PC-3 (cell line): ENCODE measurements around the gene MRPL20. TPM values are rescaled to one million over a fixed set of nuclear protein-coding genes. Genes with fewer than 3 reads are reported as not detected.
"Not testable (repeated sequence)": the region's sequence is repeated elsewhere in the genome, so short reads cannot be mapped to it uniquely, and the experiment has no call there.

Source experiments
- ATAC-seq: fragments of 200-7000 bp; cut with Tn5 transposase; 2 replicates; pipeline ENCODE4 v1.9.1; 2020; ENCODE audit warnings: mild to moderate bottlenecking, moderate library complexity
- Bru-seq: library from RNA; stranded (reverse); fragments of 400-500 nt; gene quantifications from one replicate; lab custom pipeline; 2021; lab: Mats Ljungman, UMichigan
- BruChase-seq, 2 experiments: library from RNA; stranded (reverse); fragments of 400-500 nt; gene quantifications; one replicate each; lab custom pipeline; 2021; lab: Mats Ljungman, UMichigan
- BruUV-seq: library from RNA; stranded (reverse); fragments of 400-500 nt; replicated peaks from 2 replicates; lab custom pipeline; 2021; lab: Mats Ljungman, UMichigan
- CTCF ChIA-PET: fragments of 300-600 bp; sonication (Branson Sonifier 250); formaldehyde crosslinking; loops from one replicate; lab custom pipeline; 2022; ENCODE audit warnings: antibody characterized with exemption; lab: Charles Lee
- POLR2A ChIA-PET: fragments of 300-600 bp; sonication (Branson Sonifier 250); formaldehyde crosslinking; loops from one replicate; lab custom pipeline; 2022; ENCODE audit warnings: antibody characterized with exemption; ENCODE audit not compliant: unreplicated experiment; lab: Charles Lee
- DNase-seq: peaks from one replicate; pipeline ENCODE4 v3.0.0-alpha.2; 2015
- H2AFZ ChIP-seq: fragments of 300-600 bp; sonication (generic); 2 replicates; pipeline ENCODE4 v1.6.0; 2016; ENCODE audit warnings: antibody characterized with exemption, low read length
- H3F3A ChIP-seq: fragments of 300-600 bp; sonication (generic); one replicate; pipeline ENCODE4 v1.6.0; 2017; ENCODE audit warnings: antibody characterized with exemption, low read length, control low read depth, mild to moderate bottlenecking; ENCODE audit not compliant: unreplicated experiment
- H3K27ac ChIP-seq: fragments of 300-600 bp; sonication (generic); 2 replicates; pipeline ENCODE4 v1.5.1; 2016; ENCODE audit warnings: mild to moderate bottlenecking, low read length
- H3K27me3 ChIP-seq: fragments of 300-600 bp; sonication (generic); 2 replicates; pipeline ENCODE4 v1.6.1; 2016; ENCODE audit warnings: low read length, mixed read lengths
- H3K36me3 ChIP-seq: fragments of 300-600 bp; sonication (generic); 2 replicates; pipeline ENCODE4 v1.6.1; 2016; ENCODE audit warnings: low read depth, mixed run types, low read length, mixed read lengths
- H3K4me1 ChIP-seq: fragments of 300-600 bp; sonication (generic); 2 replicates; pipeline ENCODE4 v1.5.1; 2016; ENCODE audit warnings: low read length; ENCODE audit not compliant: insufficient read depth
- H3K4me2 ChIP-seq: fragments of 300-600 bp; sonication (generic); 2 replicates; pipeline ENCODE4 v1.6.0; 2016; ENCODE audit warnings: low read length
- H3K4me3 ChIP-seq: fragments of 300-600 bp; sonication (generic); 2 replicates; pipeline ENCODE4 v1.5.1; 2016; ENCODE audit warnings: mild to moderate bottlenecking, low read length, mixed read lengths
- H3K79me2 ChIP-seq: fragments of 300-600 bp; sonication (generic); 2 replicates; pipeline ENCODE4 v1.6.1; 2017; ENCODE audit warnings: low read length, mixed read lengths
- H3K9ac ChIP-seq: fragments of 300-600 bp; sonication (generic); 2 replicates; pipeline ENCODE4 v1.6.0; 2016; ENCODE audit warnings: mild to moderate bottlenecking, low read length
- H3K9me2 ChIP-seq: fragments of 300-600 bp; sonication (generic); replicated peaks from 2 replicates; pipeline ENCODE4 v1.6.1; 2016; ENCODE audit warnings: mixed run types, low read length, mixed read lengths
- H3K9me3 ChIP-seq: fragments of 300-600 bp; sonication (generic); 2 replicates; pipeline ENCODE4 v1.6.1; 2016; ENCODE audit warnings: low read length, mixed read lengths
- H4K20me1 ChIP-seq: fragments of 300-600 bp; sonication (generic); 2 replicates; pipeline ENCODE4 v1.6.1; 2016; ENCODE audit warnings: low read length, mixed read lengths
- EZH2 ChIP-seq: fragments of 300-600 bp; sonication (generic); IDR thresholded peaks from one replicate; pipeline ENCODE4 v1.6.1; 2017; ENCODE audit warnings: antibody characterized with exemption, mild to moderate bottlenecking, low read length; ENCODE audit not compliant: unreplicated experiment
- EZH2phosphoT487 ChIP-seq: fragments of 300-600 bp; sonication (generic); IDR thresholded peaks from 2 replicates; pipeline ENCODE4 v1.6.1; 2018; ENCODE audit warnings: mild to moderate bottlenecking, antibody characterized with exemption, low read length, borderline replicate concordance
- intact Hi-C: fragments of 100-400 bp; cut with micrococcal nuclease; formaldehyde crosslinking; loops from 2 replicates; pipeline ENCODE4 v1.9.0; 2023
- long read RNA-seq: library from polyadenylated mRNA; unstranded; transcript quantifications from one replicate; pipeline ENCODE4 v2.0.0, GENCODE V29; 2021; ENCODE audit not compliant: unreplicated experiment
- total RNA-seq: library from RNA; depleted of rRNA; stranded (reverse); fragments of >200 nt; gene quantifications from 2 replicates; pipeline ENCODE4 v1.2.3, GENCODE V29; 2014; rRNA removed
- TF ChIP-seq, protein P1 (sequence below): fragments of 300-600 bp; sonication (generic); conservative IDR thresholded peaks from 2 replicates; pipeline ENCODE4 v1.5.1; 2017; ENCODE audit warnings: antibody characterized with exemption, low read depth, mild to moderate bottlenecking, low read length

MRPL20 gene
- total RNA-seq (439 and 506 TPM in 2 replicates), Bru-seq, nascent RNA (percentile 96 among the genes with signal in this experiment), BruChase-seq, experiment 1, labeled RNA remaining after a 6-hour chase (percentile 98 among the genes with signal in this experiment), BruChase-seq, experiment 2, labeled RNA remaining after a 2-hour chase (percentile 96 among the genes with signal in this experiment)
- long read RNA-seq, transcript MRPL20-201 (4 exons, 721 nt), result major isoform, 76 of 144 reads
- long read RNA-seq, partial matches to known transcripts, result 45 of 144 reads
- long read RNA-seq, other reads (novel, unspliced or antisense), result 19 of 144 reads

- H3F3A ChIP-seq, result peaks cover 4% of the 10 kb centered on the region
- POLR2A ChIA-PET, result no interaction called here
- BruUV-seq, result no TSS peak
Observed at GRCh38 chr1:1406821-1407635, at the start of gene MRPL20. Gene MRPL20 (minus strand): TSS chr1:1407293. CDS start chr1:1407217, 76 bp downstream.

DNA sequence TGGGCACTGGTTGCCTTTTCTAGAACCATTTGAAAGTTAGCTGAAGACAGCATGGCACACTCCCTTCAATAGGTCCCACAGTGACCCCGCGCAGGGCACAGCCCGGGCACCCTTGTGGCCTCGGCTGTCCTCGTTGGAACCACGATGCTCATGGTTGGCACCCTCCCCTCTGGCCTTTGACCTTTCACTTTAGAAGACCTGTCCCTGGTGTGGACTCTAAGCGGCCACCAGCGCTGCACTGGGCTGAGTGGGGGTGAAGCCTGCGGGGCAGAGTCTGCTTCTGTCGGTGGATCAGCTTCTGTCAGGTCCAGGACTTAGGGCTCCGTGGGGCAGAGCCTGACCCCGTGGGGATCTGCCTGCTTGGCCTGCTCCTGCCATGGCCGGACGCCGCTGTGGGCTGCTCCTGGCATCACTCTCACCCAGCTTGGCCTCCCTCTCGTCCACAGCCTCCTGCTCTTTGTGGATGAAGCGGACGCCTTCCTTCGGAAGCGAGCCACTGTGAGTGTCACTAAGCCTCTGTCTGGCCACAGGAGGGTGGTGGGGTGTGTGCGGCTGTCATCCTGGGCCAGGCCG lies 49.7 kb upstream of the MRPL20 start:
- intact Hi-C loops, H3K4me3 ChIP-seq: not testable (repeated sequence)

More at GRCh38 chr1:1406821-1407635, at the start of gene MRPL20:
- no peaks in the 10 kb centered on the region for H3K27me3 ChIP-seq
- H3K4me2 ChIP-seq, result peak within 1 kb of the TSS; percentile 99
- peak within 1 kb of the TSS; percentile 84 for H3K4me3 ChIP-seq
- ATAC-seq (peak; percentile 90), DNase-seq (peak; percentile 96)
- peak within 1 kb of the TSS; percentile 93 for H3K9ac ChIP-seq
- peaks cover 23% of the 10 kb centered on the region for H3K4me1 ChIP-seq
- H2AFZ ChIP-seq, result peak within 1 kb of the TSS; percentile 68
- TF ChIP-seq, protein P1, sequence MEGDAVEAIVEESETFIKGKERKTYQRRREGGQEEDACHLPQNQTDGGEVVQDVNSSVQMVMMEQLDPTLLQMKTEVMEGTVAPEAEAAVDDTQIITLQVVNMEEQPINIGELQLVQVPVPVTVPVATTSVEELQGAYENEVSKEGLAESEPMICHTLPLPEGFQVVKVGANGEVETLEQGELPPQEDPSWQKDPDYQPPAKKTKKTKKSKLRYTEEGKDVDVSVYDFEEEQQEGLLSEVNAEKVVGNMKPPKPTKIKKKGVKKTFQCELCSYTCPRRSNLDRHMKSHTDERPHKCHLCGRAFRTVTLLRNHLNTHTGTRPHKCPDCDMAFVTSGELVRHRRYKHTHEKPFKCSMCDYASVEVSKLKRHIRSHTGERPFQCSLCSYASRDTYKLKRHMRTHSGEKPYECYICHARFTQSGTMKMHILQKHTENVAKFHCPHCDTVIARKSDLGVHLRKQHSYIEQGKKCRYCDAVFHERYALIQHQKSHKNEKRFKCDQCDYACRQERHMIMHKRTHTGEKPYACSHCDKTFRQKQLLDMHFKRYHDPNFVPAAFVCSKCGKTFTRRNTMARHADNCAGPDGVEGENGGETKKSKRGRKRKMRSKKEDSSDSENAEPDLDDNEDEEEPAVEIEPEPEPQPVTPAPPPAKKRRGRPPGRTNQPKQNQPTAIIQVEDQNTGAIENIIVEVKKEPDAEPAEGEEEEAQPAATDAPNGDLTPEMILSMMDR, result no peak
- no peak for TF ChIP-seq EZH2phosphoT487
- no peak for TF ChIP-seq EZH2
- CTCF ChIA-PET, result interaction anchor here (0.8 kb wide), 1 partner anchor 98 kb away, joined by 5 read pairs; no protein-coding TSS in a partner anchor
- intact Hi-C loops, result loop anchor here (1.0 kb wide), 1 partner anchor 64 kb away; the partner anchor contains the start of gene ATAD3B
- peaks cover 60% of the 10 kb centered on the region for H3K79me2 ChIP-seq
- no peaks in the 10 kb centered on the region for H3K9me2 ChIP-seq
- peaks cover 28% of the 10 kb centered on the region for H3K36me3 ChIP-seq
- H4K20me1 ChIP-seq, result 0 out of 2 replicates have a peak, but pooled peaks cover 4% of the 10 kb centered on the region
- no peaks in the 10 kb centered on the region for H3K9me3 ChIP-seq
- H3K27ac ChIP-seq, result peak within 1 kb of the TSS; percentile 61

GRCh38 chr1:1455934-1456333 lies 48.8 kb upstream of the MRPL20 start:
- H3K27me3 ChIP-seq, H4K20me1 ChIP-seq, H3K9me2 ChIP-seq, CTCF ChIA-PET, H3K27ac ChIP-seq, H3K4me3 ChIP-seq, H3K36me3 ChIP-seq, H3F3A ChIP-seq, intact Hi-C loops, H2AFZ ChIP-seq, POLR2A ChIA-PET, H3K9ac ChIP-seq, H3K9me3 ChIP-seq, H3K4me2 ChIP-seq, ATAC-seq, H3K79me2 ChIP-seq, BruUV-seq, H3K4me1 ChIP-seq, DNase-seq: not testable (repeated sequence)

More for the DNA sequence above, 49.7 kb upstream of the MRPL20 start:
- DNase-seq, H3K27me3 ChIP-seq, BruUV-seq, ATAC-seq, H2AFZ ChIP-seq, H4K20me1 ChIP-seq, H3K27ac ChIP-seq, H3K4me1 ChIP-seq, H3F3A ChIP-seq, POLR2A ChIA-PET, H3K9me3 ChIP-seq, CTCF ChIA-PET, H3K4me2 ChIP-seq, H3K9ac ChIP-seq, H3K9me2 ChIP-seq, H3K36me3 ChIP-seq, H3K79me2 ChIP-seq: not testable (repeated sequence)
